MM.1S (cell line): ENCODE measurements around the gene PRODH2.

ENCODE experiments used
- DNase-seq: peaks from one replicate; pipeline ENCODE4 v3.0.0-alpha.2; 2015
- H2AFZ ChIP-seq: fragments of 300-600 bp; sonication (generic); 2 replicates; pipeline ENCODE4 v1.6.0; 2016; ENCODE audit warnings: antibody characterized with exemption, low read length
- H3F3A ChIP-seq: fragments of 300-600 bp; sonication (generic); 2 replicates; pipeline ENCODE4 v1.6.1; 2016; ENCODE audit warnings: mild to moderate bottlenecking, antibody characterized with exemption, low read length, moderate library complexity, mixed read lengths; ENCODE audit not compliant: insufficient read depth
- H3K27ac ChIP-seq: fragments of 300-600 bp; sonication (generic); 2 replicates; pipeline ENCODE4 v1.5.1; 2016; ENCODE audit warnings: mild to moderate bottlenecking, low read length
- H3K27me3 ChIP-seq: fragments of 300-600 bp; sonication (generic); replicated peaks from 2 replicates; pipeline ENCODE4 v1.6.0; 2016; ENCODE audit warnings: low read length; ENCODE audit not compliant: insufficient read depth
- H3K36me3 ChIP-seq: fragments of 300-600 bp; sonication (generic); replicated peaks from 2 replicates; pipeline ENCODE4 v1.6.1; 2016; ENCODE audit warnings: mild to moderate bottlenecking, low read length, mixed read lengths; ENCODE audit not compliant: insufficient read depth
- H3K4me1 ChIP-seq: fragments of 300-600 bp; sonication (generic); 2 replicates; pipeline ENCODE4 v1.6.1; 2016; ENCODE audit warnings: low read length, mixed read lengths
- H3K4me2 ChIP-seq: fragments of 300-600 bp; sonication (generic); 2 replicates; pipeline ENCODE4 v1.6.0; 2016; ENCODE audit warnings: low read depth, low read length
- H3K4me3 ChIP-seq: fragments of 300-600 bp; sonication (generic); 2 replicates; pipeline ENCODE4 v1.5.1; 2016; ENCODE audit warnings: low read length, mixed read lengths
- H3K79me2 ChIP-seq: fragments of 300-600 bp; sonication (generic); 2 replicates; pipeline ENCODE4 v1.6.1; 2016; ENCODE audit warnings: mixed run types, low read length, mixed read lengths
- H3K9ac ChIP-seq: fragments of 300-600 bp; sonication (generic); 2 replicates; pipeline ENCODE4 v1.6.1; 2016; ENCODE audit warnings: low read length, mixed read lengths
- H3K9me2 ChIP-seq: fragments of 300-600 bp; sonication (generic); replicated peaks from 2 replicates; pipeline ENCODE4 v1.6.1; 2016; ENCODE audit warnings: mild to moderate bottlenecking, low read length, mixed read lengths; ENCODE audit not compliant: insufficient read depth
- H3K9me3 ChIP-seq: fragments of 300-600 bp; sonication (generic); replicated peaks from 2 replicates; pipeline ENCODE4 v1.6.1; 2016; ENCODE audit warnings: mild to moderate bottlenecking, low read length, mixed read lengths; ENCODE audit not compliant: insufficient read depth
- H4K20me1 ChIP-seq: fragments of 300-600 bp; sonication (generic); 2 replicates; pipeline ENCODE4 v1.6.1; 2016; ENCODE audit warnings: mild to moderate bottlenecking, low read length, moderate library complexity, mixed read lengths; ENCODE audit not compliant: insufficient read depth
- EZH2 ChIP-seq: fragments of 300-600 bp; sonication (generic); optimal IDR thresholded peaks from 2 replicates; pipeline ENCODE3; 2017; ENCODE audit warnings: low read depth, mild to moderate bottlenecking, antibody characterized with exemption, low read length, mixed read lengths
- EZH2phosphoT487 ChIP-seq: fragments of 300-600 bp; sonication (generic); IDR thresholded peaks from 2 replicates; pipeline ENCODE4 v1.6.1; 2018; ENCODE audit warnings: antibody characterized with exemption, low read length
- TF ChIP-seq, protein P1 (sequence below): fragments of 300-600 bp; sonication (generic); IDR thresholded peaks from 2 replicates; pipeline ENCODE4 v1.5.1; 2016; ENCODE audit warnings: antibody characterized with exemption, low read length, mixed read lengths

PRODH2 gene

DNA sequence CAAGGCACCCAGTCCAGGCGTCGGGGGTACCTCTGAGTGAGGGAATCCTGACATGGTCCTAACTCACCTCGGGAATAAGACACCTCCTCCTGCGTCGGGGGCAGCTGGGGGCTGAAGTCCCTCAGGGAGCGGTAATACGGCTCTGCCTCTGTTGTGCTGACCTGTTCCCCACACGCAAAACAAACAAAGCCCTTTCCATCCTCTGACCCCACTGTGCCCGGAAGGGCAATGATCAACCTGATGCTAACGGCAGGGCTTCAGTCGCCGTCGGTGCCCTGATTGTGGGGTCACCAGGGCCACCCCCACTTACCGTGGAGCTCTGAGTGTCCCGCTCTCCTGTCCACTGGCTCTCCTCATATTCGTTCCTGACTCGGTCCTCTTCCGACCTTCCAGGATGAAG is 18.3 kb upstream of the PRODH2 start:
- peaks cover 68% of the 10 kb centered on the region for H3K27me3 ChIP-seq
- no peak overlapping the region for H2AFZ ChIP-seq
- no peaks in the 10 kb centered on the region for H3F3A ChIP-seq
- no peaks in the 10 kb centered on the region for H3K36me3 ChIP-seq
- no peaks in the 10 kb centered on the region for H4K20me1 ChIP-seq
- no peak for DNase-seq
- H3K9ac ChIP-seq, result no peak overlapping the region
- H3K4me2 ChIP-seq, result no peak overlapping the region
- H3K9me2 ChIP-seq, result no peaks in the 10 kb centered on the region
- no peaks in the 10 kb centered on the region for H3K9me3 ChIP-seq
- no peaks in the 10 kb centered on the region for H3K79me2 ChIP-seq
- no peak overlapping the region for H3K27ac ChIP-seq
- no peaks in the 10 kb centered on the region for H3K4me1 ChIP-seq
- no peak overlapping the region for H3K4me3 ChIP-seq
- no peak for TF ChIP-seq EZH2
- TF ChIP-seq, protein P1, sequence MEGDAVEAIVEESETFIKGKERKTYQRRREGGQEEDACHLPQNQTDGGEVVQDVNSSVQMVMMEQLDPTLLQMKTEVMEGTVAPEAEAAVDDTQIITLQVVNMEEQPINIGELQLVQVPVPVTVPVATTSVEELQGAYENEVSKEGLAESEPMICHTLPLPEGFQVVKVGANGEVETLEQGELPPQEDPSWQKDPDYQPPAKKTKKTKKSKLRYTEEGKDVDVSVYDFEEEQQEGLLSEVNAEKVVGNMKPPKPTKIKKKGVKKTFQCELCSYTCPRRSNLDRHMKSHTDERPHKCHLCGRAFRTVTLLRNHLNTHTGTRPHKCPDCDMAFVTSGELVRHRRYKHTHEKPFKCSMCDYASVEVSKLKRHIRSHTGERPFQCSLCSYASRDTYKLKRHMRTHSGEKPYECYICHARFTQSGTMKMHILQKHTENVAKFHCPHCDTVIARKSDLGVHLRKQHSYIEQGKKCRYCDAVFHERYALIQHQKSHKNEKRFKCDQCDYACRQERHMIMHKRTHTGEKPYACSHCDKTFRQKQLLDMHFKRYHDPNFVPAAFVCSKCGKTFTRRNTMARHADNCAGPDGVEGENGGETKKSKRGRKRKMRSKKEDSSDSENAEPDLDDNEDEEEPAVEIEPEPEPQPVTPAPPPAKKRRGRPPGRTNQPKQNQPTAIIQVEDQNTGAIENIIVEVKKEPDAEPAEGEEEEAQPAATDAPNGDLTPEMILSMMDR, result no peak
- TF ChIP-seq EZH2phosphoT487, result no peak

DNA sequence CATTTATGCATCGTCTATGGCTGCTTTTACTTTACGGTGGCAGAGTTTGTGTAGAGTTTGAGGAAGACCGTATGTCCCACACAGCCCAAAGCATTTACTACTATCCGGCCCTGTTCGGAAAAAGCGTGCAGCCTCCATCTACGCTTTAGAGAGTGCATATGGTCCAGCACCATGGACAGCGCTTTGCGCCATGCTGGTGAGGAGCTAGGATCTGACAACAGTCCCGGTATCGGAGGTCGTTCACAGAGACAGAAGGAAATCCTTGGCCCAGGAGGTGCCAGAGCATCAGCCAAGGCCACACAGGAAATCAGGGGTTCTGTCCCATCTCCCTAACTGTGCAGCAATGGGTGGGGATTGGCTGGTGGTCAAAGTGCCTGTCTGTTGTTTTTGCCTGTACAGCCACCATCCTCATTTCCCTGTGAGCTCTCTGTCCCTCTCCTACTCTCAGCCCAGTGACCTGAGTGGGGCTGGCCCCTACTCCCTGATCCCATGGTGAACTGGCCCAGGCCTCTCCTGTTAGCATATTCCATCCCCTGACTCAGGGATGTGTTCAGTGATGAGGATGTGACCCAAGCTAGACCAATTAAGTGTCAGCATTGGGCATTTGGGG is 16.2 kb upstream of the PRODH2 start:
- Histone ChIP-seq H3K79me2 (no peaks in the 10 kb centered on the region), H3K27me3 (peaks cover 68% of the 10 kb centered on the region)
- TF ChIP-seq EZH2phosphoT487, result no peak
- no peak for TF ChIP-seq EZH2
- TF ChIP-seq, protein P1, result no peak

DNA sequence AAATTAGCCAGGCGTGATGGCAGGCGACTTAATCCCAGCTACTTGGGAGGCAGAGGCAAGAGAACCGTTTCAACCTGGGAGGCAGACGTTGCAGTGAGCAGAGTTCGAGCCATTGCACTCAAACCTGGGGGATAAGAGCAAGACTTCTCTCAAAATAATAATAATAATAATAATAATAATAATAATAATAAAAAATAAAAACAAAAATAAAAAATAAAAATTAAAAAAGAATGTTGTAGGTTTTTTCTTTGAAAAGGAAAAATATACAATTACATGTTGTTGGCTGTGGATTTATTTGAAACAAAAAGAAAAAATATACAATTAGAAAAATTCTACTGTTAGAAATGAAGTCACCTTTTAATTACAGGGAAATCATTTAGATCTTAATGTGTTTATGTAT is 11.5 kb upstream of the PRODH2 start:
- H3K27me3 ChIP-seq, result peaks cover 62% of the 10 kb centered on the region
- H3K27ac ChIP-seq, result no peak overlapping the region
- H3K79me2 ChIP-seq, result no peaks in the 10 kb centered on the region
- H4K20me1 ChIP-seq, result no peaks in the 10 kb centered on the region
- H3F3A ChIP-seq, result no peaks in the 10 kb centered on the region
- TF ChIP-seq EZH2 (no peak), EZH2phosphoT487 (no peak)
- H3K9me3 ChIP-seq, result no peaks in the 10 kb centered on the region
- no peak for DNase-seq
- H3K4me3 ChIP-seq, result no peak overlapping the region
- no peaks in the 10 kb centered on the region for H3K4me1 ChIP-seq
- no peaks in the 10 kb centered on the region for H3K9me2 ChIP-seq
- no peak overlapping the region for H3K4me2 ChIP-seq
- no peak overlapping the region for H3K9ac ChIP-seq
- no peaks in the 10 kb centered on the region for H3K36me3 ChIP-seq
- H2AFZ ChIP-seq, result no peak overlapping the region

More for the DNA sequence above, 16.2 kb upstream of the PRODH2 start:
- H3K9me3 ChIP-seq, result no peaks in the 10 kb centered on the region
- no peaks in the 10 kb centered on the region for H3K36me3 ChIP-seq
- no peaks in the 10 kb centered on the region for H3K9me2 ChIP-seq
- no peaks in the 10 kb centered on the region for H4K20me1 ChIP-seq
- no peak overlapping the region for H2AFZ ChIP-seq
- no peak overlapping the region for H3K27ac ChIP-seq
- H3K4me3 ChIP-seq, result no peak overlapping the region
- H3K9ac ChIP-seq, result no peak overlapping the region
- no peaks in the 10 kb centered on the region for H3F3A ChIP-seq
- peak; percentile 44 for DNase-seq
- H3K4me2 ChIP-seq, result no peak overlapping the region
- H3K4me1 ChIP-seq, result no peaks in the 10 kb centered on the region

DNA sequence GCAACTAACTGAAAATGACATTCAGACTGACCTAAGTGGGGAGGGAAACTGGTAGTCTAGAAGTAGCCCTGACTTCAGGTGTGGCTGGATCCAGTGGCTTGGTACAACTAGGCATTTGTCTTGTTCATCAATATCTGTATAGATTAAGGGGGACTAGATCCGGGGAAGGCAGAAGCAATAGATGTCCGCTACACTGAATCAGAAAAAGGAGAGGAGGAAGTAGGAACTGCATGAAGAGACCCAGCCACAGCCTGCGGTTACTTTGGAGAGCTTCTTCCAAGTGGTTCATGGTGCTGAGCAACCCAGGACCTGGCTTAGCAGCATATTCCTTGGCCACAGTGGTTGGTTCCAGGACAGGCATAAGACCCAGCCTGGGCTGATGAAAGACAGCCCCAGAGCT is 9.9 kb upstream of the PRODH2 start:
- DNase-seq, result no peak
- H3K27me3 ChIP-seq, result peaks cover 73% of the 10 kb centered on the region

More for the DNA sequence above, 9.9 kb upstream of the PRODH2 start:
- no peak overlapping the region for H3K4me2 ChIP-seq
- TF ChIP-seq EZH2phosphoT487 (no peak), EZH2 (no peak)
- TF ChIP-seq, protein P1, result no peak
- no peaks in the 10 kb centered on the region for H4K20me1 ChIP-seq
- no peak overlapping the region for H2AFZ ChIP-seq
- no peaks in the 10 kb centered on the region for H3K9me3 ChIP-seq
- H3K79me2 ChIP-seq, result no peaks in the 10 kb centered on the region
- no peak overlapping the region for H3K4me3 ChIP-seq
- no peaks in the 10 kb centered on the region for H3F3A ChIP-seq
- no peak overlapping the region for H3K9ac ChIP-seq
- no peaks in the 10 kb centered on the region for H3K9me2 ChIP-seq
- no peak overlapping the region for H3K27ac ChIP-seq
- H3K4me1 ChIP-seq, result no peaks in the 10 kb centered on the region
- no peaks in the 10 kb centered on the region for H3K36me3 ChIP-seq
